ENCODE data around the gene PROKR2.

- TF ChIP-seq POLR2A (IDR thresholded peaks at IDR 0.05; ENCODE audit: insufficient read depth in 1 of 2, low read depth in 2 of 2, low read length in 2 of 2) (no peak), TAF1 (CRISPR knock-in tag; IDR thresholded peaks at IDR 0.05) (no peak)
These were observed 44.5 kb downstream of the PROKR2 start for GRCh38 chr20:5272268-5272667.
